MCF 10A (cell line): ENCODE results near the gene KEAP1. TPM values are rescaled to one million over a fixed set of nuclear protein-coding genes. Genes with fewer than 3 reads are reported as not detected.

Source experiments
- BruUV-seq: library from RNA; stranded (reverse); fragments of 400-500 nt; replicated peaks from 2 replicates; lab custom pipeline; 2021; lab: Mats Ljungman, UMichigan
- CTCF ChIA-PET: fragments of 300-600 bp; sonication (Branson Sonifier 250); formaldehyde crosslinking; extraction: SDS; loops from one replicate; lab custom pipeline; 2021; ENCODE audit warnings: antibody characterized with exemption, inconsistent platforms; lab: Yijun Ruan, JAX
- POLR2A ChIA-PET: fragments of 300-600, 350-650 bp; sonication (Branson Sonifier 250); formaldehyde crosslinking; extraction: SDS; loops from one replicate; lab custom pipeline; 2020; ENCODE audit warnings: antibody characterized with exemption, inconsistent platforms; lab: Yijun Ruan, JAX
- DNase-seq: peaks from one replicate; pipeline ENCODE4 v3.0.0-alpha.2; 2018; ENCODE audit not compliant: unreplicated experiment
- H3K27ac Mint-ChIP-seq: one replicate; pipeline ENCODE4 v1.8.0; 2022; ENCODE audit warnings: mild to moderate bottlenecking, low read depth, mixed read lengths; ENCODE audit not compliant: unreplicated experiment
- H3K27me3 Mint-ChIP-seq: one replicate; pipeline ENCODE4 v1.8.0; 2022; ENCODE audit warnings: mixed read lengths; ENCODE audit not compliant: insufficient read depth, unreplicated experiment
- H3K36me3 Mint-ChIP-seq: one replicate; pipeline ENCODE4 v1.8.0; 2022; ENCODE audit warnings: mild to moderate bottlenecking, moderate library complexity, mixed read lengths; ENCODE audit not compliant: insufficient read depth, unreplicated experiment
- H3K4me1 Mint-ChIP-seq: one replicate; pipeline ENCODE4 v1.8.0; 2022; ENCODE audit warnings: mixed read lengths; ENCODE audit not compliant: insufficient read depth, unreplicated experiment
- H3K4me3 Mint-ChIP-seq: one replicate; pipeline ENCODE4 v1.8.0; 2022; ENCODE audit warnings: mild to moderate bottlenecking, moderate library complexity, mixed read lengths; ENCODE audit not compliant: unreplicated experiment
- H3K9me3 Mint-ChIP-seq: one replicate; pipeline ENCODE4 v1.8.0; 2022; ENCODE audit warnings: mixed read lengths; ENCODE audit not compliant: unreplicated experiment
- intact Hi-C: fragments of 100-400 bp; cut with micrococcal nuclease; formaldehyde crosslinking; loops from 2 replicates; pipeline ENCODE4 v1.14.1; 2022
- total RNA-seq: library from RNA; stranded (reverse); gene quantifications from 2 replicates; pipeline ENCODE4 v1.2.3, GENCODE V29; 2022
- TF ChIP-seq, protein P1 (sequence below): fragments of 200-600 bp; IDR thresholded peaks from one replicate; pipeline ENCODE4 v1.8.0; 2022; ENCODE audit warnings: antibody characterized with exemption, mild to moderate bottlenecking; ENCODE audit not compliant: unreplicated experiment

KEAP1 gene
- total RNA-seq, 1 experiment from 2014 or later: 46.1 TPM

DNA sequence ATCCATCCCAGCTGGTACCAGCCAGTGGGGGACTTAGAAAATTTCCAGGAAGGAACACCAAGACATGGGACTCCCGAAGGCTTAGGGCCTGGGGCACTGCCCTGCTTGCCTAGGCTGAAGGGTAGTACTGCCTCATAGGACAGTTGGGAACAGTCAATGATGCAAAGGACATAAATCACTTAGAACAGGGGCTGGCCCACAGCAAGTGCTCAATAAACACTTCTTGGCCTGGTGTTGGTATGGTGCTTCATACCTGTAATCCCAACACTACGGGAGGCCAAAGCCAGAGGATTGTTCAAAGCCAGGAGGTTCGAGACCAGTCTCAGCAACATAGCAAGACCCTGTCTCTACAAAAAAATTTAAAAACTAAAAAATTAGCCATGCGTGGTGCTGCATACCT lies 5.8 kb downstream of the KEAP1 start:
- Mint-ChIP-seq H3K36me3 (peaks cover 90% of the 10 kb centered on the region), H3K27me3 (no peaks in the 10 kb centered on the region), H3K4me1 (peaks cover 6% of the 10 kb centered on the region), H3K9me3 (no peaks in the 10 kb centered on the region), H3K27ac (no peak overlapping the region), H3K4me3 (no peak overlapping the region)
- ChIA-PET POLR2A (no interaction called here), CTCF (interaction anchor here (1.4 kb wide), 1 partner anchor 44 kb away, joined by 5 read pairs; no protein-coding TSS in a partner anchor)
- BruUV-seq: no TSS peak
- intact Hi-C loops: no loop called here
- TF ChIP-seq, protein P1, sequence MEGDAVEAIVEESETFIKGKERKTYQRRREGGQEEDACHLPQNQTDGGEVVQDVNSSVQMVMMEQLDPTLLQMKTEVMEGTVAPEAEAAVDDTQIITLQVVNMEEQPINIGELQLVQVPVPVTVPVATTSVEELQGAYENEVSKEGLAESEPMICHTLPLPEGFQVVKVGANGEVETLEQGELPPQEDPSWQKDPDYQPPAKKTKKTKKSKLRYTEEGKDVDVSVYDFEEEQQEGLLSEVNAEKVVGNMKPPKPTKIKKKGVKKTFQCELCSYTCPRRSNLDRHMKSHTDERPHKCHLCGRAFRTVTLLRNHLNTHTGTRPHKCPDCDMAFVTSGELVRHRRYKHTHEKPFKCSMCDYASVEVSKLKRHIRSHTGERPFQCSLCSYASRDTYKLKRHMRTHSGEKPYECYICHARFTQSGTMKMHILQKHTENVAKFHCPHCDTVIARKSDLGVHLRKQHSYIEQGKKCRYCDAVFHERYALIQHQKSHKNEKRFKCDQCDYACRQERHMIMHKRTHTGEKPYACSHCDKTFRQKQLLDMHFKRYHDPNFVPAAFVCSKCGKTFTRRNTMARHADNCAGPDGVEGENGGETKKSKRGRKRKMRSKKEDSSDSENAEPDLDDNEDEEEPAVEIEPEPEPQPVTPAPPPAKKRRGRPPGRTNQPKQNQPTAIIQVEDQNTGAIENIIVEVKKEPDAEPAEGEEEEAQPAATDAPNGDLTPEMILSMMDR: no peak
- DNase-seq: no peak

DNA sequence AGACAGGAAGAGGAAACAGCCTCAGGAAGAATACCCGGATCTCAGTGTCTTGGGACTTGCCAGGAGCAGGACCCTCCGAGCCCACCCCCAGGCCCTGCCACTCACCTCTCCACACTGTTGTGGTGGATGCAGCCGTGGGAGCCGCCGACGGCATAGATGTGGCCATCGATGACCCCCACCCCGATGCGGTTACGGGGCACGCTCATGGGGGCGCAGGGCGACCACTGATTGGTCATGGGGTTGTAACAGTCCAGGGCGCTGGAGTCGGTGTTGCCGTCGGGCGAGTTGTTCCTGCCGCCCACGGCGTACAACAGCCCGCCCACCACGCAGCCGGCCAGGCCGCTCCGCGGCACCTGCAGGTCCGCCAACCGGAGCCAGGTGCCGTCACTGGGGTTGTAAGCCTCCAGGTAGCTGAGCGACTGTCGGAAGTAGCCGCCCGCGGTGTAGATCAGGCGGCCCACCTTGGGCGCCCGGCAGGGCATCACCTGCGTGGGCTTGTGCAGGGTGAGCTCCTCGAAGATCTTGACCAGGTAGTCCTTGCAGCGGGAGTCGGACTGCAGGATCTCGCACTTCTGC lies 11.6 kb downstream of the KEAP1 start:
- no peaks in the 10 kb centered on the region for H3K4me1 Mint-ChIP-seq

DNA sequence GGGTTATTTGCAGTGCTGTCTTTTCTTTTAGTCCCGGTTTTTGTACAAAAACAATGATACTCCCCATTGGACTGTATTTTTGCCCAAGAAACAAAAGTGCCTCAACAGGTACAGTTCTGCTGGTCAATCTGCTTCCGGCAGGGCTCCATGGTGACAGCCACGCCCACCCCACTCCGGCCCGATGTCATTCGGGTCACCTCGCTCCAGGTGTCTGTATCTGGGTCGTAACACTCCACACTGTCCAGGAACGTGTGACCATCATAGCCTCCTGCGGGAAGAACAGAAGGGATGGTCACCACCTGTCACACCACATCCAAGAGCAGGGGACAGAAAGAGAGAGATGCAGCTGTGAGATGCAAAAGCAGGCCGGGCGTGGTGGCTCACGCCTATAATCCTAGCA lies 16.6 kb downstream of the KEAP1 start:
- no peaks in the 10 kb centered on the region for H3K4me1 Mint-ChIP-seq
- CTCF ChIA-PET: interaction anchor here (1.0 to 1.2 kb wide), 2 partner anchors 65 to 86 kb away, joined by 3 read pairs; no protein-coding TSS in a partner anchor
- no peaks in the 10 kb centered on the region for H3K9me3 Mint-ChIP-seq
- intact Hi-C loops: no loop called here
- no peak for DNase-seq
- H3K4me3 Mint-ChIP-seq: no peak overlapping the region
- H3K27ac Mint-ChIP-seq: no peak overlapping the region
- POLR2A ChIA-PET: interaction anchor here (0.6 to 0.7 kb wide), 2 partner anchors 85 to 349 kb away, joined by 3 read pairs; no protein-coding TSS in a partner anchor
- no TSS peak for BruUV-seq
- no peaks in the 10 kb centered on the region for H3K27me3 Mint-ChIP-seq
- peaks cover 73% of the 10 kb centered on the region for H3K36me3 Mint-ChIP-seq
- TF ChIP-seq, protein P1: no peak

More for the DNA sequence above, 11.6 kb downstream of the KEAP1 start:
- H3K27me3 Mint-ChIP-seq: no peaks in the 10 kb centered on the region
- TF ChIP-seq, protein P1: no peak
- ChIA-PET POLR2A (no interaction called here), CTCF (interaction anchor here (0.6 to 2.2 kb wide), 7 partner anchors 8 to 126 kb away, joined by 3 to 16 read pairs (median 3); no protein-coding TSS in a partner anchor)
- H3K36me3 Mint-ChIP-seq: peaks cover 99% of the 10 kb centered on the region
- H3K27ac Mint-ChIP-seq: no peak overlapping the region
- DNase-seq: no peak
- no peaks in the 10 kb centered on the region for H3K9me3 Mint-ChIP-seq
- H3K4me3 Mint-ChIP-seq: no peak overlapping the region
- BruUV-seq: no TSS peak
- intact Hi-C loops: no loop called here

DNA sequence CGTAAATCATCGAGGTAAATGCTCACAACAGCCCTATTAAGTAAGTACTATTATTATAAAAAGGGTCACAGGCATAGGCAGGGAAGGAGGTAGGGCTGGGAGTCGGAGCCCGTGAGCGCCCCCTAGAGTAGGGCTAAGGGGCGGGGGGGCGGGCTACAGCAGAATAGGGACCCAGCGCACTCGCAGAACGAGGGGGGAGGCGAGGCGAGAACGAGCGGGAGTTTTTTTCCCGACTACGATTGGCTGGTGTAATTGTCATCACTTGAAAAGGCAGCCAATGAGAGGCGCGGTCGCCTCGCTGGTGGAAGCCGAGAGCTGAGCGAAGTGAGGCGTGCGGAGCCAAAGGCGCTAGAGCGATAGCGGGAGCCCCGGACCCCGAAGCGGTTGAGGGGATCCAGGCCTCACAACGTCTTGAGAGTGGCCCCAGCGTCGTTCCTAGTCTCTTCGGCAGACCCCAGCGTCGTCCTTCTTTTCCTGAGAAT lies 24.2 kb downstream of the KEAP1 start:
- Mint-ChIP-seq H3K4me1 (peaks cover 6% of the 10 kb centered on the region), H3K4me3 (no peak overlapping the region), H3K27ac (no peak overlapping the region), H3K9me3 (no peaks in the 10 kb centered on the region), H3K36me3 (peaks cover under 1% of the 10 kb centered on the region), H3K27me3 (no peaks in the 10 kb centered on the region)
- TF ChIP-seq, protein P1: peak; percentile 30
- no TSS peak for BruUV-seq
- ChIA-PET CTCF (interaction anchor here (0.6 kb wide), 1 partner anchor 257 kb away, joined by 5 read pairs; no protein-coding TSS in a partner anchor), POLR2A (no interaction called here)
- DNase-seq: peak; percentile 17
- intact Hi-C loops: loop anchor here (10.0 kb wide), 1 partner anchor 216 kb away; no protein-coding TSS in a partner anchor
